ENCODE data around the gene SOX15.

DNA sequence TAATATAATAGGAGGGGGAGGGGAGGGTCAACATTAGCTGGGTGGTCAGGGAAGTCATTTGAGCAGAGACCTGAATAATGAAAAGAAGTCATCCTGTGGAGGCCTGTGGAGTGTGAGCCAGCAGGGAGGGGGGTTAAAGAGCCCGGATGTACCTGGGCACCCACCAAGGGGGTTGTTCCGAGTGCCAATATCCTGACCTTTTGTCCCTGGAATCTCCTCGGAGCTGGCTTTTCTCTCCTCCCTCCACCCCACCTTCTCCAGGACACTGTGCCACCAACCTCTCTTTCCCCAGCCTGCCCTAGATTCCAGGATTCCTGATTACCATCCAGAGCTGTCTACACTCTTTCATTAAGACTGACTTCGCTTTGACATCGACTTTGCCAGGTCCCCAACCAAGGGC lies 46.3 kb upstream of the SOX15 start:
- TF ChIP-seq JUND (IDR thresholded peaks at IDR 0.05; ENCODE audit: low read depth, low read length) (no peak), HCFC1 (IDR thresholded peaks at IDR 0.05; ENCODE audit: low read length) (no peak)
